Cardiac muscle cell (in vitro differentiated cells and primary cell): ENCODE data around the gene LTB4R. TPM values are rescaled to one million over a fixed set of nuclear protein-coding genes. Genes with fewer than 3 reads are reported as not detected.
A peak's percentile ranks its signal among the peaks of the same experiment; 100 is the strongest.
"Not testable (repeated sequence)": the region's sequence is repeated elsewhere in the genome, so short reads cannot be mapped to it uniquely, and the experiment has no call there.

Experiments
- DNase-seq, 2 donors: peaks; one replicate each; pipeline versions ENCODE4 v3.0.0 to v3.0.0-alpha.2; 2010 to 2017; ENCODE audit warnings: low read depth in 1 of 2, low spot score in 1 of 2
- H3K27ac ChIP-seq: fragments of 200-600 bp; sonication (generic); 2 replicates; pipeline ENCODE4 v1.5.1; 2016
- H3K27me3 ChIP-seq: fragments of 200-600 bp; sonication (generic); 2 replicates; pipeline ENCODE4 v1.6.0; 2016; ENCODE audit warnings: control low read depth
- H3K36me3 ChIP-seq: fragments of 200-600 bp; sonication (generic); 2 replicates; pipeline ENCODE4 v1.5.1; 2016; ENCODE audit warnings: control low read depth
- H3K4me1 ChIP-seq: fragments of 200-600 bp; sonication (generic); 2 replicates; pipeline ENCODE4 v1.8.1; 2017; ENCODE audit warnings: low read depth, mild to moderate bottlenecking, mixed run types
- H3K4me3 ChIP-seq: fragments of 200-600 bp; sonication (generic); 2 replicates; pipeline ENCODE4 v1.5.1; 2016; ENCODE audit warnings: mild to moderate bottlenecking
- H3K9me3 ChIP-seq: fragments of 200-600 bp; sonication (generic); 2 replicates; pipeline ENCODE4 v1.5.1; 2017; ENCODE audit warnings: low read depth, mild to moderate bottlenecking, control low read depth
- polyA plus RNA-seq: library from polyadenylated mRNA; unstranded; fragments of >200 nt; fragmentation: Nextera tagmentation; extraction: Ambion mirVana; gene quantifications from 2 replicates; pipeline ENCODE4 v1.2.1, GENCODE V29; 2016
- total RNA-seq: library from RNA; depleted of rRNA; stranded (reverse); fragments of >200 nt; gene quantifications from 2 replicates; pipeline ENCODE4 v1.2.3, GENCODE V29; 2016
- TF ChIP-seq, protein P1 (sequence below): IDR thresholded peaks from 2 replicates; pipeline ENCODE4 v1.5.1; 2012; ENCODE audit warnings: low read depth, mild to moderate bottlenecking, low read length

LTB4R gene
- total and polyA plus RNA-seq, 2 experiments from 2014 or later: 2.7 to 8.5 TPM

DNA sequence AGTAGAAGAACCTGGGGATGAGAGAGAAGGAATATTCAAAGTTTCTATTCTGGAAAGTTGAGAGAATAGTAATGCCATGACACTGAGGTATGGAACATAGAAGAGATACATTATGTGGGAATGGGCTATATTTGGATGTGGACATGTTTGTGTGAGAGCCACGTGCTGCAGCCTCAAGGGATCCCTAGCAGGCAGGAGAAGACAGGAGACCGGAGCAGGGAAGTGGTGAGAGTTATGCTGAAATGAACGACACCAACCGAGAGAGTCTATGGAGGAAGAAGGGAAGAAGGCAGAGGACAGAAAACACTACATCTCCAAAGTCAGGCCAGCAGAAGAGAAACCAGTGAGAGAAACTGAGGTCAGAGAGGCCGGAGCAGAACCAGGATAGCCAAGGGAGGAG lies 38.4 kb downstream of the LTB4R start:
- Histone ChIP-seq H3K4me1 (no peaks in the 10 kb centered on the region), H3K27ac (no peak overlapping the region), H3K27me3 (peaks cover 81% of the 10 kb centered on the region), H3K9me3 (no peaks in the 10 kb centered on the region), H3K4me3 (no peak overlapping the region), H3K36me3 (no peaks in the 10 kb centered on the region)
- TF ChIP-seq, protein P1, sequence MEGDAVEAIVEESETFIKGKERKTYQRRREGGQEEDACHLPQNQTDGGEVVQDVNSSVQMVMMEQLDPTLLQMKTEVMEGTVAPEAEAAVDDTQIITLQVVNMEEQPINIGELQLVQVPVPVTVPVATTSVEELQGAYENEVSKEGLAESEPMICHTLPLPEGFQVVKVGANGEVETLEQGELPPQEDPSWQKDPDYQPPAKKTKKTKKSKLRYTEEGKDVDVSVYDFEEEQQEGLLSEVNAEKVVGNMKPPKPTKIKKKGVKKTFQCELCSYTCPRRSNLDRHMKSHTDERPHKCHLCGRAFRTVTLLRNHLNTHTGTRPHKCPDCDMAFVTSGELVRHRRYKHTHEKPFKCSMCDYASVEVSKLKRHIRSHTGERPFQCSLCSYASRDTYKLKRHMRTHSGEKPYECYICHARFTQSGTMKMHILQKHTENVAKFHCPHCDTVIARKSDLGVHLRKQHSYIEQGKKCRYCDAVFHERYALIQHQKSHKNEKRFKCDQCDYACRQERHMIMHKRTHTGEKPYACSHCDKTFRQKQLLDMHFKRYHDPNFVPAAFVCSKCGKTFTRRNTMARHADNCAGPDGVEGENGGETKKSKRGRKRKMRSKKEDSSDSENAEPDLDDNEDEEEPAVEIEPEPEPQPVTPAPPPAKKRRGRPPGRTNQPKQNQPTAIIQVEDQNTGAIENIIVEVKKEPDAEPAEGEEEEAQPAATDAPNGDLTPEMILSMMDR: no peak
- no peak for DNase-seq

GRCh38 chr14:24351517-24351916 lies 40.2 kb downstream of the LTB4R start:
- H3K4me3 ChIP-seq: no peak overlapping the region
- no peaks in the 10 kb centered on the region for H3K9me3 ChIP-seq
- TF ChIP-seq, protein P1: no peak
- peaks cover 69% of the 10 kb centered on the region for H3K27me3 ChIP-seq
- peak in 1 of 2 donors; percentile 63 for DNase-seq
- no peaks in the 10 kb centered on the region for H3K36me3 ChIP-seq
- H3K27ac ChIP-seq: no peak overlapping the region
- no peaks in the 10 kb centered on the region for H3K4me1 ChIP-seq

DNA sequence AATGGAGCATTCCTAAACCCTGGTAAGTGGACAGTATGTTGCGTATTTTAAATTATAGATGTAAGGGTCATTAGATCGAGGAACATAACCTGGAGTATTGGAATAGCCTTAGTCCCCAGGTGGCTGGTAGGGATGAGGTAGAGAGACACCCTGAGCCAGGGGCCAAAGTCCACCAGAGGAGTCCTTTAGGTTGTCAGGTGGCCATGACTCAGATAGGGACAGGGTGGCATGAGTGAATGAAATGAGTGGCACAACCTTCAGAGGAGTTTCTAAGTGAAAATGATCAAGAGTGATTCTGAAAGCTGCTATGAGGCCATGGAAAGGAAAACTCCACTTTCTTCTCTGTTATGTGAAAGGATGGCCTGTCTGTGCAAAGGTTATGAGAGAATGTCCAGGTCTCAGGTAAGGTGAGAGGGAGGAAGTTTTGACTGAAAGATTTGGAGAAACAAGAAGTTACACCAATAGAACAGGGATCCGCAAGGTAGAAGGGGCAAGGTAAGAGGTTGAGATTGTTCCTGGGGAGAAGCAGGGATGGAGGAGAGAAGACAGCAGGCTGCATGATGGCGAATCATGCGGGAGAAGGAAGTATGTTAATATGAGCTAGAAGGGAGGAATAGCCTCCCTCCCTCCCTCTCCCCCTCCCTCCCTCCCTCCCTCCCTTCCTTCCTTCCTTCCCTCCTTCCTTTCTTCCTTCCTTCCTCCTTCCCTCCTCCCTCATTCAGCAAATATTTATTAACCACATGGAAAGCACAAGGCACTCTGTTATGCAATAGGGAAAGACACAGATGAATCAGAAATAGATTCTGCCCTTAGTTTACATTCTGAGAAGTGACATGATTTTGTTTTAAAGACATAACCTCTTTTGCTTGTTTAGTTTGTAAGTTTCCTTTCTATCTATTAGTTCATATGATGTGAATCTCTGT lies 42.5 kb downstream of the LTB4R start:
- peaks cover 63% of the 10 kb centered on the region for H3K27me3 ChIP-seq

DNA sequence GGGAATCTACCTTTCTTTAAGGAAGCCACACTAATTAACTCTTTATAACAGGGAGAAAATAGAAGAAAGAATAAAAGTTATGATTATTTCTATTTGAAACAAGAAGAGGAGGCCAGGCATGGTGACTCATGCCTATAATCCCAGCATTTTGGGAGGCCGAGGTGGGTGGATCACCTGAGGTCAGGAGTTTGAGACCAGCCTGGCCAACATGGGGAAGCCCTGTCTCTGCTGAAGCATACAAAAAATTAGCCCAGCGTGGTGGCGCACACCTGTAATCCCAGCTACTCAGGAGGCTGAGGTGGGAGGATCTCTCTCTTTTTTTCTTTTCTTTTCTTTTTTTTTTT lies 43.2 kb downstream of the LTB4R start:
- H3K4me3 ChIP-seq, DNase-seq, H3K9me3 ChIP-seq, H3K4me1 ChIP-seq, H3K27ac ChIP-seq, H3K36me3 ChIP-seq: not testable (repeated sequence)
- H3K27me3 ChIP-seq: peaks cover 58% of the 10 kb centered on the region

More for the DNA sequence above, 42.5 kb downstream of the LTB4R start:
- Histone ChIP-seq H3K36me3 (no peaks in the 10 kb centered on the region), H3K4me3 (no peak overlapping the region), H3K27ac (no peak overlapping the region), H3K4me1 (no peaks in the 10 kb centered on the region), H3K9me3 (no peaks in the 10 kb centered on the region)
- TF ChIP-seq, protein P1: no peak
- peak in 1 of 2 donors; percentile 56 for DNase-seq

DNA sequence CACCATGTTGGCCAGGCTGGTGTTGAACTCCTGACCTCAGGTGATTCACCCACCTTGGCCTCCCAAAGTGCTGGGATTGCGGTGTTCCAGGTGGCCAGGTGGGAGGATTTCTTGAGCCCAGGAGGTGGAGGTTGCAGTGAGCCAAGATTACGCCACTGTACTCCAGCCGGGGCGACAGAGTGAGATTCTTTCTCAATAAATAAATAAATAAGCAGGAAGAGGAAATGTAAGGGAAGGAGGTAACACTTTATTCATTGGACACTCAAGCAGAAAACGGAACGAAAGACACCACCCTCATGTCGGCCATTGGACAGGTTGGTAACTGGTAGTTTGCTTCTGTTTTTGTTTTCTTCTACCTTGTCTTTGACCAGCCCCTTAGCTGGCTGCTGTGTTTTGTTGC lies 43.7 kb downstream of the LTB4R start:
- Histone ChIP-seq H3K27me3 (peaks cover 54% of the 10 kb centered on the region), H3K27ac (no peak overlapping the region)
- DNase-seq: no peak

DNA sequence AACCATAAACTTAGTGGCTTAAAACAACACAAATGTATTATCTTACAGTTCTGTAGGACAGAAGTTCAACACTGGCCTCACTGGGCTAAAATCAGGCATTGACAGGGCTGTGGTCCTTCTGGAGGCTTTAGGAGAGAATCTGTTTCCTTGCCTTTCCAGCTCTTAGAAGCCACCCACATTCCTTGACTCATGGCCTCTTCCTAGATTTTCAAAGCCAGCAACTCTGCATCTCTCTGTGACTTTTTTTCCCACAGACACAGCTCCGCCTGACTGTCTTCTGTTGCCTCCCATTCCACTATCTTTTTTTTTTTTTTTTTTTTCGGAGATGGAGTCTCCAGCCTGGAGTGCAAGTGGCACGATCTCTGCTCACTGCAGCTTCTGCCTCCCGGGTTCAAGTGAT lies 44.9 kb downstream of the LTB4R start:
- peaks cover 49% of the 10 kb centered on the region for H3K27me3 ChIP-seq
- H3K36me3 ChIP-seq: no peaks in the 10 kb centered on the region
- H3K4me3 ChIP-seq: no peak overlapping the region
- no peaks in the 10 kb centered on the region for H3K9me3 ChIP-seq
- DNase-seq: no peak
- no peaks in the 10 kb centered on the region for H3K4me1 ChIP-seq
- TF ChIP-seq, protein P1: no peak
- H3K27ac ChIP-seq: no peak overlapping the region

More for the DNA sequence above, 43.7 kb downstream of the LTB4R start:
- Histone ChIP-seq H3K4me1 (no peaks in the 10 kb centered on the region), H3K9me3 (no peaks in the 10 kb centered on the region), H3K36me3 (no peaks in the 10 kb centered on the region), H3K4me3 (no peak overlapping the region)
- TF ChIP-seq, protein P1: no peak
